Mesendoderm (in vitro differentiated cells): ENCODE results near the gene PRSS27.

Source experiments
- DNase-seq: peaks from one replicate; pipeline ENCODE4 v3.0.0; 2013
- H2AK5ac ChIP-seq: 2 replicates; pipeline ENCODE4 v1.6.1; 2013; ENCODE audit warnings: low read length, inconsistent platforms
- H2BK120ac ChIP-seq: 2 replicates; pipeline ENCODE4 v1.6.1; 2013; ENCODE audit warnings: low read depth, mild to moderate bottlenecking, low read length, moderate library complexity, mixed read lengths
- H2BK15ac ChIP-seq: replicated peaks from 2 replicates; pipeline ENCODE4 v1.6.1; 2013; ENCODE audit warnings: low read depth, mild to moderate bottlenecking, moderate library complexity
- H2BK5ac ChIP-seq: 2 replicates; pipeline ENCODE4 v1.6.1; 2013; ENCODE audit warnings: low read length, inconsistent platforms
- H3K18ac ChIP-seq: 2 replicates; pipeline ENCODE4 v1.6.1; 2013; ENCODE audit warnings: mild to moderate bottlenecking, low read length, mixed read lengths
- H3K23ac ChIP-seq: one replicate; pipeline ENCODE4 v1.6.1; 2013; ENCODE audit warnings: low read length
- H3K27ac ChIP-seq: 2 replicates; pipeline ENCODE4 v1.5.1; 2013; ENCODE audit warnings: low read depth, mild to moderate bottlenecking, inconsistent platforms, low read length, moderate library complexity
- H3K27me3 ChIP-seq: 2 replicates; pipeline ENCODE4 v1.6.1; 2013; ENCODE audit warnings: low read length, control low read depth, mild to moderate bottlenecking, inconsistent platforms; ENCODE audit not compliant: insufficient read depth, poor library complexity
- H3K36me3 ChIP-seq: 2 replicates; pipeline ENCODE4 v1.6.1; 2013; ENCODE audit warnings: low read length, inconsistent platforms; ENCODE audit not compliant: control insufficient read depth, insufficient read depth
- H3K4ac ChIP-seq: one replicate; pipeline ENCODE4 v1.6.1; 2013; ENCODE audit warnings: low read depth, mild to moderate bottlenecking, low read length, moderate library complexity
- H3K4me1 ChIP-seq: 2 replicates; pipeline ENCODE4 v1.6.1; 2013; ENCODE audit warnings: low read depth, low read length, inconsistent platforms; ENCODE audit not compliant: control insufficient read depth
- H3K4me2 ChIP-seq: 2 replicates; pipeline ENCODE4 v1.6.1; 2013; ENCODE audit warnings: low read length
- H3K4me3 ChIP-seq: 2 replicates; pipeline ENCODE4 v1.5.1; 2013; ENCODE audit warnings: mild to moderate bottlenecking, low read length
- H3K56ac ChIP-seq: one replicate; pipeline ENCODE4 v1.6.1; 2013; ENCODE audit warnings: low read length
- H3K79me1 ChIP-seq: 2 replicates; pipeline ENCODE4 v1.6.1; 2013; ENCODE audit warnings: low read length, inconsistent platforms
- H3K79me2 ChIP-seq: 2 replicates; pipeline ENCODE4 v1.6.1; 2013; ENCODE audit warnings: mild to moderate bottlenecking, low read length; ENCODE audit not compliant: control insufficient read depth, insufficient read depth
- H3K9ac ChIP-seq: 2 replicates; pipeline ENCODE4 v1.6.1; 2013; ENCODE audit warnings: low read length, inconsistent platforms
- H4K5ac ChIP-seq: one replicate; pipeline ENCODE4 v1.6.1; 2013; ENCODE audit warnings: low read length
- H4K8ac ChIP-seq: one replicate; pipeline ENCODE4 v1.6.1; 2013; ENCODE audit warnings: low read depth, mild to moderate bottlenecking, control low read depth, low read length, moderate library complexity
- WGBS: extraction: QIAGEN DNeasy Blood & Tissue Kit; methylation state at CpG from one replicate; pipeline ENCODE4 v1.1.7; 2013; ENCODE audit warnings: low lambda C conversion rate, missing lambda C conversion rate; ENCODE audit not compliant: insufficient coverage; ENCODE audit errors: extremely low coverage; 5-methylcytosine and 5-hydroxymethylcytosine counted together

Gene PRSS27

DNA sequence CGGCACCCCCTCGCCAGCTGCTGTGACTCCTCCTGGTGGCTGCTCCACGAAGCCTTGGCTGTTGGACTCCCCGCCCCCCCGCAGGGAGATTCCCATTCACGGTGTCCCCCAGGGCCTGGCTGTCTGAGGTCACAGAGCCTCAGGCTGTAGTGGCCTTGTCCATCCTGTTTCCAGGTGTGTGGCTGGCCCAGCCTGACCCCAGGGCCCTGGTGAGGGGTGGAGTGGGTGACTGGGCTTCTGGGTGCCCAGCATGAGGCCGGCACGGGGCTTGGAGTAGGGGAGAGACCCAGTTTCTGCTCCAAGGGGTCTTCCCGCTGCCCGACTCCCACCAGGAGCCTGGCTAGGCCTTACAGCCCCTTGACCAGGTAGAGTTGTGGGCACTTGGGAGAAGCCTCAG is 10.4 kb downstream of the PRSS27 start:
- Histone ChIP-seq H3K4me2 (no peak overlapping the region), H3K36me3 (peaks cover 2% of the 10 kb centered on the region), H3K79me2 (no peaks in the 10 kb centered on the region), H3K27ac (no peak overlapping the region), H2AK5ac (no peak overlapping the region), H3K18ac (no peak overlapping the region), H4K8ac (no peak overlapping the region), H3K4me3 (no peak overlapping the region), H2BK15ac (no peak overlapping the region), H3K4me1 (no peaks in the 10 kb centered on the region), H2BK120ac (no peak overlapping the region), H3K27me3 (no peaks in the 10 kb centered on the region), H2BK5ac (no peak overlapping the region), H3K23ac (no peak overlapping the region), H3K9ac (no peak overlapping the region), H3K79me1 (no peaks in the 10 kb centered on the region), H3K4ac (no peak overlapping the region), H4K5ac (no peak overlapping the region), H3K56ac (no peak overlapping the region)
- WGBS = no CpG with 5 or more reads among the region's 10 CpGs
- DNase-seq = no peak

DNA sequence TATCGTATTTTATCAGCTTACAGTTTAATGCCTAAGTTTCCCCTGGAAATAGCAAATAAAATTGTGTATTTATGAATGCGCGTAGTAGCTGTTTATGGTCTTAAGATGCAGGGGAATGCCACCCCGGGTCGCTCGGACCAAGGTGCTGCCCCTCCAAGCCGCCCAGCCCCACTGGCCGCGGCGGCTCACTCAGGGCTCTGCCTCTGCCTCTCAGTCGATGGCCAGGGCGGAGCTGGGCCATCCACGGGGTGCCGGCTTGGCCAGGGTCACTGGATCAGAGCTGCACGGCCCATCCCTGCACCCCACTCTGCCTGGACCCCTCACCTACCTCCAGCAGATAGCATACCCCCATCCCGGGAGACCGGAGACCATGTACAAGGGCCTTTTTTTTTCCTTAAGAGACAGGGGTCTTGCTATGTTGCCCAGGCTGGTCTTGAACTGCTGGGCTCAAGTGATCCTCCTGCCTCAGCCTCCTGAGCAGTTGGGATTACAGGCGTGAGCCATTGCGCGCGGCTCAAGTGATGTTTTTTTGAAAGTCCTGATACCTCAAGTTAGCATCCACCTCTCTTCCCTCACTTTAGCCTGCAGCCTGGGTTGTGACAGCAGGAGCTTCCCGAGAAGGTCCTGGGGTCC is 11.0 kb downstream of the PRSS27 start:
- no peaks in the 10 kb centered on the region for H3K79me2 ChIP-seq
- no peak overlapping the region for H3K9ac ChIP-seq
- WGBS = no CpG with 5 or more reads among the region's 22 CpGs
- H3K79me1 ChIP-seq = no peaks in the 10 kb centered on the region
- H3K4me1 ChIP-seq = no peaks in the 10 kb centered on the region
- no peak overlapping the region for H2BK15ac ChIP-seq
- H2BK5ac ChIP-seq = no peak overlapping the region
- no peaks in the 10 kb centered on the region for H3K27me3 ChIP-seq
- H3K4me3 ChIP-seq = no peak overlapping the region
- H3K4ac ChIP-seq = no peak overlapping the region
- H3K18ac ChIP-seq = no peak overlapping the region
- no peak overlapping the region for H2BK120ac ChIP-seq
- H3K27ac ChIP-seq = no peak overlapping the region
- H3K36me3 ChIP-seq = peaks cover 2% of the 10 kb centered on the region
- H4K8ac ChIP-seq = no peak overlapping the region
- H2AK5ac ChIP-seq = no peak overlapping the region
- H3K56ac ChIP-seq = no peak overlapping the region
- no peak overlapping the region for H3K4me2 ChIP-seq
- H4K5ac ChIP-seq = no peak overlapping the region
- DNase-seq = no peak
- no peak overlapping the region for H3K23ac ChIP-seq

DNA sequence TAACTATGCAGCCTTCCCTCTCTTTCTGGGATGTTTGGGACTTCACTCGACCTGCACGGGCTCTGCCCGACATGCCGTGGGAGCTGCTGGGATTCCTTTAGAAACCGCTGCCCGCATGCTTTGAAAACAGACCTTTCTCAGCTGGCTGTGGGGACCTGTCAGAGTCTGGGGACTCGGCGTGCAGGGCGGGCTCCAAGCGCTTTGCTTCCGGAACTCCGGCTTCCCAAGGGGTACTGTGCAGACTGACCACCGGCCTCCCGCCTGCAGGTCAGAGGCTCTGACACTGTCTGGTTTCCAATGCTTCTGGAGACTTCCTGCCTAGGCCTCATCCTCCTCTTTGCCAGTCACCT is 11.8 kb downstream of the PRSS27 start:
- Histone ChIP-seq H3K27ac (no peak overlapping the region), H2BK15ac (no peak overlapping the region), H3K23ac (no peak overlapping the region), H3K4ac (no peak overlapping the region), H2AK5ac (no peak overlapping the region), H2BK120ac (no peak overlapping the region), H4K8ac (no peak overlapping the region), H3K9ac (no peak overlapping the region), H3K4me2 (no peak overlapping the region), H3K18ac (no peak overlapping the region), H3K79me1 (no peaks in the 10 kb centered on the region), H4K5ac (no peak overlapping the region), H3K79me2 (no peaks in the 10 kb centered on the region), H3K4me1 (no peaks in the 10 kb centered on the region), H3K36me3 (peaks cover 2% of the 10 kb centered on the region), H3K4me3 (no peak overlapping the region), H2BK5ac (no peak overlapping the region), H3K56ac (no peak overlapping the region), H3K27me3 (no peaks in the 10 kb centered on the region)
- no CpG with 5 or more reads among the region's 14 CpGs for WGBS
- no peak for DNase-seq

DNA sequence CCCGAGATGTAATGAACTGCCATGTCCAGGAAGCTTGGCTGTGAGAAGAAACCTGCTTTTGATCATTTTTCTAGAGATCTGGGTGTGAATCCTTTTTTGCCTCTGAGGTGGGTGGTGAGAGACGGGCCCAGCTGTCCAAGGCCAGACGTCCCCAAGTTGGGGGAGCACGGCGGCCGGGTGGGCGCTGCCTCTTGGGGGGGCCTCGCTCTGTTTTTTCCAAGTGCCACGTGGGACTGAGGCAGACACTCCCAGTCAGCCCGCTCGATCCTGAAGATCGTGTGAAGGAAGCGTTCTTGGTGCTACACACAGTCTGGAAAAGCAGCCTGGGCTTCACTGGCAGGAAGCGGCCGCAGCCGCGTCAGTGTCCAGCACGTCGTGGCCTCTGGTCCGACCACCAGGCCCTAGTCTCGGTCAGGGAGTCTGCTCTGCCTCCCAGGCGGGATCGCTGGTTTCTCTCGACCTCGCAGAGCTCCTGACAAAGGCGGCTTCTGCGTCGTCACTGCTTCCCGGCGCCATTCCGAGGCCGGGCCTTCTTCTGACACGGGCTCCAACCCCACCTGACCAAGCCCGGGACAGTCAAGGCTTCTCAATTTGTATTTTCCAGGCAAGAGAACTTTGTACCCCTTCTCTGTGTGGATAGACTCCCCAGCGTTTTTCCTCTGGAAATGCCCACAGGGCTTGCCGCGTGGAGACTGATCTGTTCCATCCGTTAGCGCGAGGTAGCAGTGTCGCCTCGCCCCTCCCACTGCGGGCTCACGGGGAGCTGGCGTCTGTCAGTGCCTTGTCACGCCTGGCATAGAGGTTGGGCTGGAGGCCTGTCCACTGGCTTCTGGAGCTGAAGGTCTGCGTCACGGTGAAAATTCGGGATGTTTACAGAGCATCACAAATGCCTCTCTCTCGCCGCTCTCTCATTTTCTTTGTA is 12.4 kb downstream of the PRSS27 start:
- Histone ChIP-seq H3K4me1 (no peaks in the 10 kb centered on the region), H2BK15ac (no peak overlapping the region), H3K4me2 (no peak overlapping the region), H3K79me1 (no peaks in the 10 kb centered on the region), H2BK5ac (no peak overlapping the region), H3K79me2 (no peaks in the 10 kb centered on the region), H3K9ac (no peak overlapping the region), H2AK5ac (no peak overlapping the region), H3K18ac (no peak overlapping the region), H3K23ac (no peak overlapping the region), H4K8ac (no peak overlapping the region), H3K36me3 (peaks cover 2% of the 10 kb centered on the region), H3K4ac (no peak overlapping the region), H4K5ac (no peak overlapping the region), H3K27ac (no peak overlapping the region), H2BK120ac (no peak overlapping the region), H3K4me3 (no peak overlapping the region), H3K27me3 (no peaks in the 10 kb centered on the region), H3K56ac (no peak overlapping the region)
- WGBS = no CpG with 5 or more reads among the region's 51 CpGs
- DNase-seq = no peak

DNA sequence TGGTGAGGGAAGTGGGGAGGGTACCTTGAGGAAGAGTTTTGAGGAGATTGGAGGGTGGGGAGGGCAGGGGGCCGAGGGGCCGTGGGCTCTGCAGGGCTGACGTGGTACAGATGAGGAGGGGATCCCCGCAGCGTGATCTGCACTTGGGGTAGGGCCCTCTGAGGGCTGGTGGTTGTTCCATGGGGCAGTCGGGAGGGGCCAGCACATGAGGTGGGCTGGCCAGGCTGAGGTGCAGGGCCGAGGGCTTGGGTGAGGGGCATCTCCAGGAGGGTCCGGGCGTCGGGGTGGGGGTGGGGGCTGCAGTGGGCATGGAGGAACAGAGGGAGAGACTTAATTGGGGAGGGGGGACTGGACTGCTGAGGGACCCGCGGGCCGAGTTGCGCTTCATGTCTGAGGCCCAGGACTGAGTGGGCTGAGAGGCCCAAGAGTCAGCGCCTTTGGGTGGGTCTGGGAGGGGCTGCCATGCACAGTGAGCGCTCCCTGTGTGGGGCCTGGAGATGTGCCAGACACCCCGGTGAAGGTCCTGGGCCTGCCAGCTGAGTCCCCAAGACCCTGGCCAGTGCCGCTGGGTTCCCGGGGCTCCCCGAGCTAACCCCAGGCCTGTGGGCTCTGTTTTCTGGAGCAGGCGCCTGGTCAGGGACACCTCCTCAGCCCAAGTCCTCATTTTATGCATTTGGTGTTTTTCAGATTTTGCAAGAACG is 13.3 kb downstream of the PRSS27 start:
- no peak overlapping the region for H3K18ac ChIP-seq
- no peaks in the 10 kb centered on the region for H3K79me2 ChIP-seq
- no peak overlapping the region for H2BK15ac ChIP-seq
- H4K5ac ChIP-seq = no peak overlapping the region
- H2BK5ac ChIP-seq = no peak overlapping the region
- H2AK5ac ChIP-seq = no peak overlapping the region
- no peak overlapping the region for H3K9ac ChIP-seq
- no CpG with 5 or more reads among the region's 22 CpGs for WGBS
- H3K4ac ChIP-seq = no peak overlapping the region
- no peaks in the 10 kb centered on the region for H3K4me1 ChIP-seq
- H3K56ac ChIP-seq = no peak overlapping the region
- H3K36me3 ChIP-seq = peaks cover 4% of the 10 kb centered on the region
- H3K79me1 ChIP-seq = no peaks in the 10 kb centered on the region
- H3K4me3 ChIP-seq = no peak overlapping the region
- H2BK120ac ChIP-seq = no peak overlapping the region
- no peaks in the 10 kb centered on the region for H3K27me3 ChIP-seq
- H4K8ac ChIP-seq = no peak overlapping the region
- H3K27ac ChIP-seq = no peak overlapping the region
- no peak overlapping the region for H3K23ac ChIP-seq
- H3K4me2 ChIP-seq = no peak overlapping the region
- DNase-seq = no peak
